Measurements from ENCODE around the gene FAM219A.

The FAM219A gene

GRCh38 chr9:34458013-34458958 lies at the start of gene FAM219A, which contains the start of gene DNAI1:
Gene FAM219A (minus strand): TSS chr9:34458570. CDS start chr9:34458263, 307 bp downstream.
Gene DNAI1 (plus strand): TSS chr9:34458805. CDS start chr9:34459006, 201 bp downstream.
- DNase-seq = peak; percentile 99

- DNase-seq = no peak
These were observed 49.6 kb upstream of the FAM219A start for GRCh38 chr9:34507966-34508365.

GRCh38 chr9:34507556-34507955 lies 49.2 kb upstream of the FAM219A start:
- DNase-seq = no peak

GRCh38 chr9:34506623-34507022 lies 48.3 kb upstream of the FAM219A start:
- DNase-seq = no peak

- no peak for DNase-seq
These were observed 47.2 kb upstream of the FAM219A start for GRCh38 chr9:34505370-34506120.

DNA sequence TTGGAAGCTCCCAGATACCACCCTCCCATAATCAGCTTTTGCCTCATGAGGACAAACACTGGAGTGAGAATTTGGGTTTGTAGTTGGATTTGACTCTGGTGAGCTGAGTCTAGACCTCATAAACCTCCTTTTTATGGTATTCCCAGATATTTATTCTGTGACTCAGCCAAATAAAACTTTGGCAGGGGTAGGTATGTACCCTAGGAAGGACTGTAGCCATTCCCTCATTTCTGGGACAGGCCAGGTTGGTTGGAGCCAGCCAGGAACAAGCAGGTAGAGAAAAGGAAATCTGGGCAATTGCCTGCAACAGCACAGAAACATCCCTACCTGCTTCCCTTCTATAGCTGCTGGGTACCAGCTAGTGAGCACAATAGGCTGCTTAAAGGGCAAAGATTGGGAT lies 45.0 kb upstream of the FAM219A start:
- no peak for DNase-seq

DNA sequence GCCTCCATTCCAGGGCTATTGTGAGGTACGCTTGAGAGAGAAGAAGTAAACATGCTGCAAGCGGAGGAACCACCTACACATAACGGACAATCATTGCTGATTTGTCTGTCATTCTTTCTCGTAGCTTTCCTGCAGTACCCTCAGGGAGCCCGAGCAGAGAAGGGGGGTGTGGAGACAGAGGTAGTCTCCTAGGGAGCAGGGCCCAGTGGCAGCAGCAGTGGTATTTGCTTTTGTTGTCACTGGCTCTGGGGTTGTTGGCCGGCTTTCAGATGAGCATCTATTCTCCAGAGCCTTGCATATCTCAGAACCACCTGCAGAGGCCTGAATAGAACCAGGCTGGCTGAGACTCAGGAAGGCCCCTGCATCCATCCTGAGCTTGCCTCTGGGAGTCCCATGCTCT lies 44.5 kb upstream of the FAM219A start:
- DNase-seq = no peak

DNA sequence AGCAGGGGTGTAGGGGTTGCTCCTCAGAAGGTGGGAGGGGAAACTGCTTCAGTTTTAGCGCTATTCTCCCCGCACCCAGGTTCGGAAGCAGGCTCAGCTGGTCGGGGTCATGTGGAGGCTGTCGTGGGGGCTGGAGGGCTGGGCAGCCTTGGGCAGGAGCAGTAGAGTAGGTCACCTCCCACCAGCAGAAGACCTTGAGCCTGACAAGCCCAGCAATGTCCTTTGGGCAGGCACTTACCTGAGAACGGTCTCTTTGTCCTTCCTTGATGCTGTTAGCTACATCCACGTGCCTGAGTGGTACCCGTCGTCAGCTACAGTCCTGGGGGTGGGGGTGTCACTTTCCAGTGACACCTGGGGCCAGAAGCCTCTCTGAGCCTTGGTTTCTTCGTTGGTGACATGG lies 44.1 kb upstream of the FAM219A start:
- DNase-seq = no peak

DNA sequence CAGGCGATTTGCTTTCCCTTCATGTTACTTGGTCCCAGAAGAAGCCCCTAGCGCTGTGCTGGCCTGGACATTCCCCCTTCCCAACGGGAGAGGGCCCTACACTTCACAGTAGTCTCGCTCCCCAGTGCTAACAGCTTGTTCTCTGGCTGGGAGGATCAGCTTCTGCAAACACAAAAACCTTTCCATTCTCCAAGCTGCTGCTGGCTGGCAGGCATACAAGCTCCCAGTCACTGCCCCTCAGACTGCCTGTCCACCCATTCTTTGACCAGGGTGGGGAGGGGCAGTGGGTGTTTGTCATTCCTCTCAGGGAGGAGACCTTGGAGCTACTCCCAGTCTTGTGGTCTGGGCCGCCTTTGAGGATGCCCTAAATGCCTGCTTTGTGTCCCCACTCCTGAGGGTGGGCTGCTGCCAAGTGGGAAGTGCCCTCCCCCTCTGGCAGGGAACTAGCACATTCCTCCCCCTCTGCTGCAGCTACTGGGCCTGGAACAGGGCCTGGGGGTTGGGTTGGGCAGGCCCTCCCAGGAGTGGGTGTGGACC lies 43.6 kb upstream of the FAM219A start:
- DNase-seq = peak; percentile 91

- no peak for DNase-seq
These were observed 43.0 kb upstream of the FAM219A start for GRCh38 chr9:34501372-34501771.

- DNase-seq = peak; percentile 59
These were observed 42.4 kb upstream of the FAM219A start for GRCh38 chr9:34500623-34501267.

GRCh38 chr9:34499076-34499475 lies 40.7 kb upstream of the FAM219A start:
- DNase-seq = no peak

DNA sequence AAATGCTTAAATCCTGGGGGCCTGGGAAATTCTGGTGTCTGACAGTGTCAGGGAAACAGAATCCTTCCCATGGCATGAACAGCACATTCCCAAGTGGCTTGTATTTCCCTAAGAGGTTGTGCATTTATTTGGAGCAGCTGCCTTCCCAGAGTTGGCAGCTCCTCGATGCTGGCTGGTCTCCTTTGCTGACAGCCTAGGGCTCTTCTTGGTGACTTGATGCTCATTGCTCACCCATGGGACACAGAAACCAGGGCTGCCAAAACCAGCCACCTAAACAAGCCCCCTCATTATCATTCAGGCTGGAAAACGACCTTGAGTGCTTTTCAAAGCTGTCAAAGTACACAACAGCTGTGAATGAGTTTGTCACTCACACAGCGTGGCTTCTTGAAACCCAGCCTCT lies 40.2 kb upstream of the FAM219A start:
- no peak for DNase-seq

GRCh38 chr9:34496149-34496712 lies 37.9 kb upstream of the FAM219A start:
- no peak for DNase-seq

DNA sequence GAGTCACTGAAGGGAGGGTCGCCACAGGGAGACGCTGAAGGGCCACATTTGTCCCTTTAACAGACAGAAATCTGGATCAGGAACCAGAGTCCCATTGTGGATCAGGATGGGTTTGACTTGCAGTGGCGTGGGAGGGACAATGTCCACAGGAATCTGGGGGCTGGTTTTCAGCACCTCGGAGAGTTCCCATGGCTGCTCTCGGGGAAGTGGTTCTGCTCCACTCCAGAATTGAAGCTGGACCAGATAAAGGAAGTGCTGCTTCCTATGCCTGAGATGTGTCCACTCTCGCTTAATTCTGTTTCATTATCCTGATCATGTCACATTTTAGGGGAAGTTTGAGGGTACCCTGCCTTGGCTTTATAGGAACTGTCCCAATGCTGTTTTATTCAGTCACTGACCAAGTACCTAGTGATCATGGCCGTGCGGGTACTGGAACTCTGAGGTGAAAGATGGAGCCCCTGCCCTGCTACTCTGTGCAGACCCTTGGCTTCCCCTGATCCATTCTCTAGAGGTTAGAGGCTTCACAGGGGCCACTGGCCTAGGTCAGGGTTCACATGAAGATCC lies 35.7 kb upstream of the FAM219A start:
- peak; percentile 61 for DNase-seq

DNA sequence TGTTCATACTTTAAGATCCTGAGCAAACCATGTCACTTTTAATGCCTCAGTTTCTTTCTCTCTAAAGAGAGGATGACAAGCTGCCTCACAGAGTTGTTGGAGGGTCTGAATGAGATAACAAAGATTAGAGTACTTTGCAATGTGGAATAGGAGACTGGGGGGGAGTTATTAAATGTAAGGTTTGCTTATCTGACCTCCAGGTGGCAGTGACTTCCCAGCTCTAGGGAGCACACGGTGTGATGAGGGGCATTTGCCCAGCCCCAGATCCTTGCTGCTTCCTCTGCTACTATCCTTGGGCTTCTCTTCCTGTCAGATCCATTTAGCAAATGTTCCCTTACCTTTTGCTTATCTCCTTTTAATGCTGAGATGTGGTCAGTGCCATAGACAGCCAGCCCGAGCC lies 33.7 kb upstream of the FAM219A start:
- DNase-seq = no peak

GRCh38 chr9:34491596-34491995 lies 33.2 kb upstream of the FAM219A start:
- DNase-seq = no peak

DNA sequence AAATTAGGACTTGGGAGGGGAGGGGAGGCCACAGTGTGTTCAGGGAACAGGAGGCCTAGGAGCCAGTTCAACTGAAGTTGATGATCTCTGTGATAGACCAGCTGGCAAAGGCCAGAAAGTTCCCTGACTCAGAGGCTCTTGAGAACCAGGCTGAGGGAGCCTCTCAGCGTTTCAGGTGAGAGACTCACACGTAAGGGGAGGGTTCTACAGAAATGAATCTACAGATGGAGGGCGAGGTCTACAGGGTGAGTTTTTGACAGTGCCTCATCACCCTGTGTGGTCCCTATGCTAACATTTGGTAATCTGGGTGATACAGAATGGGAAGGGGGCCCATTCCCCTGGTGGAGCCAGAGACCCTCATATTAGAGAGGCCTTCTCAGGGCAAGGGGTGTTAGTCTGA lies 32.4 kb upstream of the FAM219A start:
- no peak for DNase-seq

DNA sequence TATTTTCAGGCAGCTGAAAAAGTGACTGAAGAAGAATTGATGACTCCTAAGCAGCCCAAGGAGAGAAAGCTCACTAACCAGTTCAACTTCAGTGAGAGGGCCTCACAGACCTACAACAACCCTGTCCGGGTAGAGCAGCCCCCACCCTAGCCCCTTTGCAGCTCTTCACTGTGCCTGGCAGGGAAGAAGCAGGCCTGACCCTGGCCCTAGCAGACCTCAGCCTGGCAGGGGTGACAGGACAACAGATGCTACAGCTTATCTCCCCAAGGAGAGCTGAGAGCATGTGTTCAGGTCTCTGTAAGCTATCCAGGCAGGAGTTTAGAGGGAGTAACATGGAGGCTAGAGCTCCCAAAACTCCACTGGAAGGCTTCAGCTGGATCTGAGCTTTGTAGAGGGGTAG lies 32.0 kb upstream of the FAM219A start:
- no peak for DNase-seq

GRCh38 chr9:34486572-34486971 lies 28.2 kb upstream of the FAM219A start:
- DNase-seq = no peak

DNA sequence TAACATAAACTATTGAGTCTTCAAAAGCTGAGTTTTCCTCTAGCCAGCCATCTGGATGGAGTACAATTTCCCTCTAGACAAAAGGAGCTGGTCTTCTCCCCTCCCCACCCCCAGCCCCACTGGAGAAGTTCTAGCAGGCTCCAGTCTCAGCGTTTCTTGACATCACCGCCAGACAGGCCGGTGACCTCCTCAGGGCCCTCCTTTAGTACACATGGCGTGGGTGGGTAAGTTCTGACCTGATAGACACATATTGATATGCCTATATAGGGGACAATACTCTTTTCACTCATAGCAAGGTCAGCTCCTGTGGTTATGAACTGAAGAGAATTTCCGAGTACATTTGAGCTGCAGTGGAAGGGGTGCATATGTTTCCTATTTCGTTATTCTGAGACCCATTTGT lies 27.5 kb upstream of the FAM219A start:
- no peak for DNase-seq

DNA sequence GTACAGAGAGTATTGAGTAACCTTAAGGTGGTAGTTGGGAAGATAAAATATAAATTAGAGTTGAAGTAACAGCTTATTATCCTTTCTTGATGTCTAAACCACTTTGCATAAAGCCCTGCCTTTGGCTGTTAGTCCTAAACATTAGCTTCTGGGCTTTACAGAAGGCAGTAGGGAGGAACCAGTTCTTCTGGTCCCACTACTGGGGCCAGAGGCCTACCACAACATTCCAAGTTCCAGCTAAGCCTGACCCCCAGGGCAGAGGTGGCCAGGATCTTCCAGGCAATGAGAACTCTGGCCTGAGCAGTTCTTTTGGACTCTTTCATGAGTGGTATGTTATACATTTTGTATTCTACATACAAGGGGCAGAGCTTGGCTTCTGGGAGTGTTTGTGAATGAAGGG lies 26.3 kb upstream of the FAM219A start:
- no peak for DNase-seq
